Activated T-helper 9 cell treated with anti-CD3 and anti-CD28 coated beads, Interleukin-2, amount 50 U/mL, for 16 hours (primary cell): ENCODE measurements around the gene RAB3GAP2.
"Not testable (repeated sequence)": the region's sequence is repeated elsewhere in the genome, so short reads cannot be mapped to it uniquely, and the experiment has no call there.

Experiments
- DNase-seq: peaks from one replicate; pipeline ENCODE4 v3.0.0-alpha.2; 2020; ENCODE audit warnings: low read depth

RAB3GAP2 gene

DNA sequence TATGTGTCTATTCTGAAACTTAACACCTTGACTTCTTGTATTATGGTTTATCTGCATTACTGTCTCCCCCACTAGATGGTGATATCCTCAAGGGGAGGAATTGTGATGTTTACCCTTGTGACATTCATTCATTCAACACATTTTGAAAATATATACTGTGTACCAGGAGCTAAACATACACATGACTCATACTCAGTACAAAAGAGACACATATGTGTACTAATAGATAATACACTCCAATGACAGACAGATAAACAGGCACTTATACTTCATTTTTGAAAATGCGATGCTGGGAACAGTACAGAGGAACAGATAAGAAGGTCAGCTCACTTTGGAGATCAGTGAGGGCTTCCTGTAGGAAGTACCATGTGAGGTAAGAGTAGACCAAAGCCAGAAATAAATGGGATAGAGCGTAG lies 8.9 kb upstream of the RAB3GAP2 start:
- no peak for DNase-seq

DNA sequence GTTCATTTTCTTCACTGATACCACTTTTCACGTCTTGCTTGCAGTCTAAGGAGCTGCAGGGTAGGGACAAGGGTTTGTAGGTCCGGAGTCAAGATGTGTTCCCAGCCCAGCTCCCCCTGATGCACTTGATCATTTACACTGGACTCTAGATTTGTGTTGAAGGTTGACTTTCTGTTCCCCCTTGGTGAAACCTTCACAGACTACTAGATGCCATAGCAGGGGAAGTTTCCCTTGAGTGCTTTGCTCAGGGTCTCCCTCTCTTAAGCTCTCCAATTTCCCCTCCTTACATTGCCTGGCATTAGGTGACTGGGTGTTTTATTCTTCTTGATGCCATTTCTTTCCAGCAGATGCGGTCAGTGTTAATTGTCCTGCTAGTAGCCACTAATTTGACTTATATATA lies 8.0 kb upstream of the RAB3GAP2 start:
- DNase-seq, result no peak

DNA sequence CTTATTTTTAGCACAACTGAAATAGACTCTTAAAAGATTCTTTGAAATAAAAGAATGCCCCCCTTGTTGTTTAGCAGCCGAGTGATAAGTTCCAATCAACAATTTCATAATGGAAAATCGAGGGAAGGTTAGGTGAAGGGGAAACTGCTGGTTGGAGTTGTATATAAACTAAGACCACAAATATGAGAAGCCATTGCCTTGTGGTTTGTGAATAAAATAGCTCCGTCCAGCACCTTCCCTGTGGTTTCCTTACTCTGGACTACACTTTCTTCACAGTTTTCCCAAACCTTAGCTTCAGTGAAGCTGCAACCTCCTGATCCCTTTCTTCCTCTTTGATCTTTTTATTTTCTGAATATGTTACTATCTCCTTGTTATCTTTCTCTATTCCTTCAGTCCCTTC lies 6.7 kb upstream of the RAB3GAP2 start:
- DNase-seq, result no peak

DNA sequence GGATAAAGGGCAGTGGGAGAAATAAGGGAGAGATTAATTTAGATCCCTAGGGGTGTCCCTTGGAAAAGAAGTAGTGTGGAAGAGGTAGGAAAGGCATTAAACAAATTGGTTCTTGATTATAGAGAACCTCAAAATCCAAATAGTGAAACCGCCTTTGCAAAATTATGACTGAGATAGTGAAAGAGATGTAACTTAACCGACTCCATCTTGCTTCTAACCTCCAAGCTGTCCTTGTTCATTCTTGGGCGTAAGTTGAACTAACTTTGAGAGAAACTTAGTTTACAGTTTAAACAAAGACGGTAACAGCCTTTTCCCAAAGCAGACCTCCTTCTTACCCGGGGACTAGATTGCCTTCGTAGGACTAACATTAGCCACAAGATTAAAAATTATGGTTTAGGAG lies 3.2 kb upstream of the RAB3GAP2 start:
- no peak for DNase-seq

DNA sequence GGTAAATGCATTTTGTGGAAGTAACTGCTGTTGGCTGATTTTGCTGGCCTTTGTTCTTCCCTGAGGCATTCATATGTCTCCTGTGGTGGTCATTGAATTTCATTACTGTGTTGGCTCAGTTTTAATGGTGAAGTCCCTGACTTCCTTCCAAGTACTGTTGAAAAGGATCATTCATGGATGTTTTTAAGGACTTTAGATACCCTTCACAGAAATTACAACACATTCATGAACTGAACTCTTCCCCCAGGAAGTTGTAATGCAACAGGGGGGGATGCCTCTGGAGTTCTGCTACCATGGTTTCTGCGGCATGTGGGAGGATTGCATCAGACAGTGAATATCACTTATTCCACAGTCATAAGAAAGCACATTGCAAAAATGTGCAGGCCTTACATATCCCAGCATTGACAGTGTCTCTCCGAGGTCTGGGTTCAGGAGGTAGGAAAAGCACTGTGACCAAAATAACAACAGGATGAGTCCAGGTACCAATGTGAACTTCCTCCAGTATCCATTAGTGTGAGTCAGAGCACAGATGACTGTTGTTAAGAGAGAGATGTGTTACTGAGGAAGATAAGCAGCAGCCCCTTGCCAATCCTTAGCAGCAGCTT lies 2.1 kb upstream of the RAB3GAP2 start:
- no peak for DNase-seq

DNA sequence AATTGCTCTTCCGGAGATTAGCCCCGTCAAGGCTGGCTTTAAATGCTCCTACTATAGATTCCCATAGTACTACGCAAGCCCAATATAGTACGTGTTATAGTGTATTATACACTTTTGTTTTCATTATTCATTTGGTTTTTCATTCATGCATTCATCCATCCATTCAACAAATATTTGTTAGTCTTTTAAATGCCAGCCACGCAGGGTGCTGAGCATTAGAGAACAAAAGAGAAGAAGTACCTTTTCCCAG lies 513 bp upstream of the RAB3GAP2 start:
- no peak for DNase-seq

DNA sequence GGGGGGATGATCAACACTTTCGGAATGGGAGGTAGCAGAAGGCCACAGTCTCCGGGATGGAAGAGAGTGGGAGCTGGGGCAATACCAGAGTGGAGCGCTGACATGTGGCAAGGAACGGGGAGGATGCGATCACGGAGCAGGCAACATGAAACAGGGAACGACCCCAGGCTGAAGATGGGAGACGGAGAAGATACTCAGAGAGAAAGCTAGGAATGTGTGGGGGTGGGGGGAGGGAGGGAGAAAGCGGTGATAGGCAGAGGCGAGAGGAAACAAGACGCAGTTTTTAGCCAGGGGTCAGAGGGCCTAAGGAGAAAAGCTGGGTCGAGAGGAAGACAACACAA lies 577 bp downstream of the RAB3GAP2 start:
- DNase-seq, result no peak

DNA sequence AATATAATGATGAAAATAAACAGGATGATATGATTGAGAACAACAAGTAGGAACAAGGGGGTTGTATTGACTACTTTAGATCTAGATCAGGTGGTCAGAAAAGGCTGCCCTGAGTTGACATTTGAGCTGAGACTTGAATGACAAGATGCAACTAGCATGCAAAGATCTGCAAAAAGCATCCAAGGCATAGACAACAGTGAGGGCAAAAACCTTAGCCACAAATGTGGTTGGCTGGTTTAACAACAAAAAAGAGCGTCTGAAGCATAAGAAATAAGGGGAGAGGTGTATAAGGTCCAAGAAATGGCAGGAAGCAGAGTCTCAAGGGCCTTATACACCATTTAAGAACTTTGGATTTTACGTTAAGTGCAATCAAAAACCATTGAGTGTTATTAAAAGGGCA lies 3.2 kb downstream of the RAB3GAP2 start:
- DNase-seq, result no peak

DNA sequence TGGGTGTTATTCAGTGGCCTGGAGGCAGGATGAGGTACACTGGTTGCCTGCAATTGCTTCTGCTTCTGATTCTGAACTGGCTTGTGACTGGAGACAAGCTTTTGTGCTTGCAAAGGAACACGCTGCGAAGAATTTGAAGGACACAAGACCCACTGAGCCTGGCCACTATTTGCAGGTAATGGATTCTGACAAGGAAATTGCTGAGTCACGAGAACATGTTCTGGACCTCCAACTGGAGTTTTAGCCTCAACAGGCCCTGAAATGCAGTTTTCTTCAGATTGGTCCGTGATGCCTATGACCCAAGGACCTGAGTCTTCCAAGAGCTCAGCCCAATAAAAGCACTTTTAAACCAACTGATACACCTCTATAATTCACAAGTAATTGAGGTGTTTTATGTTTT lies 4.6 kb downstream of the RAB3GAP2 start:
- DNase-seq, result no peak

DNA sequence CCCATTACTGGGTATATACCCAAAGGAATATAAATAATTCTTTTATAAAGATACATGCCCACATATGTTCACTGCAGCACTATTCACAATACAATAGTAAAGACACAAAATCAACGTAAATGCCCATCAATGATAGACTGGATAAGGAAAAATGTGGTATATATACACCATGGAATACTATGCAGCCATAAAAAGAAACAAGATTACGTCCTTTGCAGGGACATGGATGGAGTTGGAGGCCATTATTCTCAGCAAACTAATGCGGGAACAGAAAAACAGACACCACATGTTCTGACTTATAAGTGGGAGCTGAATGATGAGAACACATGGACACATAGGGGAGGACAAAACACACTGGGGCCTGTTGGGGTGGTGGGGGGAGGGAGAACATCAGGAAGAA lies 12.0 kb downstream of the RAB3GAP2 start:
- not testable (repeated sequence) for DNase-seq

DNA sequence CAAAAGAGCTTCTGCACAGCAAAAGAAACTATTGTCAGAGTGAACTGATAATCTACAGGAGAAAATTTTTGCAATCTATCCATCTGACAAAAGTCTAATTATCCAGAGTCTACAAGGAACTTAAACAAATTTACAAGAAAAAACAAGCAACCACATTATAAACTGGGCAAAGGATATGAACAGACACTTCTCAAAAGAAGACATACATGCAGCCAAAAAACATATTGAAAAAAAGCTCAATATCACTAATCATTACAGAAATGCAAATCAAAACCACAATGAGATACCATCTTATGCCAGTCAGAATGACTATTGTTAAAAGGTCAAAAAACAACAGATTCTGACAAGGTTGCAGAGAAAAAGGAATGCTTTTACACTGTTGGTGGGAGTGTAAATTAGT lies 12.5 kb downstream of the RAB3GAP2 start:
- DNase-seq, result not testable (repeated sequence)

DNA sequence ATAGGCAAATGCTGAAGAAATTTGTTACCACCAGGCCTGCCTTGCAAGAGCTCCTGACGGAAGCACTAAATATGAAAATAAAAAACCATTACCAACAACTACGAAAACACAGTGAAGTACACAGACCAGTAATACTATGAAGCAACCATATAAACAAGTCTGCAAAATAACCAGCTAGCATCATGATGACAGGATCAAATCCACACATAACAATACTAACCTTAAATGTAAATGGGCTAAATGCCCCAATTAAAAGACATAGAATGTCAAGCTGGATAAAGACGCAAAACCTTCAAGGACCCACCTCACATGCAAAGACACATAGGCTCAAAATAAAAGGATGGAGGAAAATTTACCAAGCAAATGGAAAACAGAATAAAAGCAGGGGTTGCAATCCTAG lies 16.1 kb downstream of the RAB3GAP2 start:
- DNase-seq, result not testable (repeated sequence)

DNA sequence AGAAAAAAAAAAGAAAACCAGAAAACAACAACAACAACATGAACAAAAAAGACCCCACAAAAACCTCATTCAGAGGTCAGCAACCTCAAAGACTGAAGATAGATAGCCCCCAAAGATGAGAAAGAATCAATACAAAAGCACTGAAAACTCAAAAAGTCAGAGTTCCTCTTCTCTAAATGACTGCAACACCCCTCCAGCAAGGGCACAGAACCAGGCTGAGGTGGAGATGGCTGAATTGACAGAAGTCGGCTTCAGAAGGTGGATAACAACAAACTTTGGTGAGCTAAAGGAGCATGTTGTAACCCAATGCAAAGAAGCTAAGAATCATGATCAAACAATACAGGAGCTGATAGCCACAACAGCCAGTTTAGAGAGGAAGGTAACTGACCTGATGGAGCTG lies 17.0 kb downstream of the RAB3GAP2 start:
- no peak for DNase-seq

DNA sequence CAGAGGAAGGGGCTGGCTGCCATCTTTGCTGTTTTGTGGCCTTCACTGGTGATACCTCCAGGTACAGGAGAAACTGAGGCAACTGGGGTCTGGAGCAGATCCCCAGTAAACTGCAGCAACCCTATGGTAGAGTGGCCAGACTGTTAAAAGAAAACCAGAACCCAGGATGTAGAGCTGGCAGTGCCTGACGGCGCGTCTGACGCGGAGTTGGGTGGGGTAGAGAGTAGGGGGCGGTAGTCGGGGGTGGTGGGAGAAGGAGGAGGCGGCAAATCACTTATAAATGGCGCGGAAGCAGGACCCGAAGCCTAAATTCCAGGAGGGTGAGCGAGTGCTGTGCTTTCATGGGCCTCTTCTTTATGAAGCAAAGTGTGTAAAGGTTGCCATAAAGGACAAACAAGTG lies 19.0 kb downstream of the RAB3GAP2 start:
- not testable (repeated sequence) for DNase-seq

DNA sequence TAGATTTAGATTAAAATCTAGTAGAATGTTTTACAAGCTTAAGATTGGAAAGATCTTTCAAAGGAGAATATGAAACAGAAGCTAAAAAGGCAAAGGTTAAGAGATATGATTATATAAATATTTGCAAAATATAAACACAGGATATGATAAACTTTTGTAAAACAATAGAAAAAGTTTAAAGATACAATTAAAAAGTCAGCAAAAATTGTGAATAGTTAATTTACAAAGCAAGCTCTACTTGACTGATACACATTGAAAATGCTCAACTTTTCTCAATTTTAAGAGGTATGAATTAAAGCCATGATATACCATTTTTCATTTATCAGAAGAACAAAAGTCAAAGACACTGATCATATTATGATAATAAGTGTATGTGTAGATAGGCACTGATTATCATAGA lies 21.0 kb downstream of the RAB3GAP2 start:
- no peak for DNase-seq

DNA sequence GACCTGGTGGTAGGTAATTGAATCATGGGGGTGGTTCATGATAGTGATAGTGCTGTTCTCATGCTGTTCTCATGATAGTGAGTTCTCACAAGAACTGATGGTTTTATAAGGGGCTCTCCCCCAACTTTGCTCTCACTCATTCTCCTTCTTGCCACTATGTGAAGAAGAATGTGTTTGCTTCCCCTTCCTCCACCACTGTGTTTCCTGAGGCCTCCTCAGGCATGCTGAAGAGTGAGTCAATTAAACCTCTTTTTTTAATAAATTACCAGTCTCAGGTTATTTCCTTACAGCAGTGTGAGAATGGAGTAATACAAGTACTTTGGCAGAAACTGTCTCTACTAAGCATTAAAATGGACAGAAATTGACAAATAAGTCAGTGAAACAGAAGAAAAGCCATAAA lies 21.6 kb downstream of the RAB3GAP2 start:
- DNase-seq, result no peak

DNA sequence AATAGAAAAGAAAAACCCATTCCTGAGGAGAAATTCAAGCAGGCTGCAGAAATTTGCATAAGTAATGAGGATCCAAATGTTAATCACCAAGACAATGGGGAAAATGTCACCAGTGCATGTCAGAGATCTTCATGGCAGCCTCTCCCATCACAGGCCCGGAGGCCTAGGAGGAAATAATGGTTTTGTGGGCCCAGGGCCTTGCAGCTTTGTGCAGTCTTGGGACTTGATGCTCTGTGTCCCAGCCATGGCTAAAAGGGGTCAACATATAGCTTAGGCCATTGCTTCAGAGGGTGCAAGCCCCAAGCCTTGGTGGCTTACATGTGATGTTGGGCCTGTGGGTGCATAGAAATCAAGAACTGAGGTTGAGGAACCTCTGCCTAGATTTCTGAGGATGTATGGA lies 22.7 kb downstream of the RAB3GAP2 start:
- no peak for DNase-seq

DNA sequence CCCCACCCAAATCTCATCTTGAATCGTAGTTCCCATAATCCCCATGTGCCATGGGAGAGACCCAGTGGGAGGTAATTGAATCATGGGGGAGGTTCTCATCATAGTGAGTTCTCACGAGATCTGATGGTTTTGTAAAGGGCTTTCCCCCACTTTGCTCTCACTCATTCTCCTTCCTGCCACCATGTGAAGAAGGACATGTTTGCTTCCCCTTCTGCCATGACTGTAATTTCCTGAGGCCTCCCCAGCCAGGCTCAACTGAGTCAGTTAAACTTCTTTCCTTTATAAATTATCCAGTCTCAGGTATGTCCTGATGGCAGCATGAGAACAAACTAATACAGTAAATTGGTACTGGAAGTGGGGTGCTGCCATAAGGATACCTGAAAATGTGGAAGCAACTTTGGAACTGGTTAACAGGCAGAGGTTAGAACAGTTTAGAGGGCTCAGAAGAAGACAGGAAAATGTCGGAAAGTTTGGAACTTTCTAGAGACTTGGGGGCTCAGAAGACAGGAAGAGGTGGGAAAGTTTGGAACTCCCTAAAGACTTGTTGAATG lies 23.5 kb downstream of the RAB3GAP2 start:
- not testable (repeated sequence) for DNase-seq

DNA sequence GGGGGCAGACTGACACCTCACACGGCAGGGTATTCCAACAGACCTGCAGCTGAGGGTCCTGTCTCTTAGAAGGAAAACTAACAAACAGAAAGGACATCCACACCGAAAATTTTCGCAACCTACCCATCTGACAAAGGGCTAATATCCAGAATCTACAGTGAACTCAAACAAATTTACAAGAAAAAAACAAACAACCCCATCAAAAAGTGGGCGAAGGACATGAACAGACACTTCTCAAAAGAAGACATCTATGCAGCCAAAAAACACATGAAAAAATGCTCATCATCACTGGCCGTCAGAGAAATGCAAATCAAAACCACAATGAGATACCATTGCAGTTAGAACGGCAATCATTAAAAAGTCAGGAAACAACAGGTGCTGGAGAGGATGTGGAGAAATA lies 26.4 kb downstream of the RAB3GAP2 start:
- DNase-seq, result not testable (repeated sequence)

DNA sequence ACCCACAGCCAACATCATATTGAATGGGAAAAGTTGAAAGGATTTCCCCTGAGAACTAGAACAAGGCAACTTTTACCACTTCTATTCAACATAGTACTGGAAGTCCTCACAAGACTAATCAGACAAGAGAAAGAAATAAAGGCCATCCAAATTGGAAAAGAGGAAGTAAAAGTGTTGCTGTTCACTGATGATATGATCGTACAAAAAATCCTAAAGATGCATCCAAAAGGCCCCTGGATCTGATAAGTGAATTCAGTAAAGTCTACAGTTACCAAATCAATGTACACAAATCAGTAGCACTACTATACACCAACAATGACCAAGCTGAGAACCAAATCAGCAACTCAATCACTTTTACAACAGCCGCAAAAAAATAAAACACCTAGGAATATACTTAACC lies 28.3 kb downstream of the RAB3GAP2 start:
- no peak for DNase-seq

DNA sequence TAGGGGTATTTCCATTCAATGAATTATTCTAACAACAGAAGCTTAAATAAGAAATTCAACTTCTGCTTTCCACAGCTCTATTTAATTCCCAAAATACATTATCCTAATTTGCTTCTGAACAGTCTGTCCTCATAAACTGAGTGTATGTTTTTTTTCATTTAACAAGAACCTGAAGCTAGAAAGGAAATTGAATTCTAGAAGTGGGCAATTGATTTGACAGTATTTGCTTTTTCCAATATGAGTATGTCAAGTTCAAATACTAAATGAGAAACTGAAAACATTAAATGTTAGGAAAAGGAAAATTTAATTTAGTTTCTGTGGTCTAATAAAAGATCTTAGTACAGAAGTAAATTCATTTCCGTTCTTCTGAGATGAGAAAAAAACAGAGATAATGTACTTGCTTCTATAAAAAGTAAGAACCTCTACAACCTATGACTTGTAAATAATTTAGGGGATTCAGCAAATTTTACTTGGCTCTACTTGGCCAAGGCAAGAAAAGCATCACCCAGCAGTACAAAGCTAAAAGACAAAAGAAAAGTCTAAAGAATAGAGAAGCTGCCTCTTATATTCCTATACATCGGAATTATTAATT lies 31.1 kb downstream of the RAB3GAP2 start:
- DNase-seq, result no peak

DNA sequence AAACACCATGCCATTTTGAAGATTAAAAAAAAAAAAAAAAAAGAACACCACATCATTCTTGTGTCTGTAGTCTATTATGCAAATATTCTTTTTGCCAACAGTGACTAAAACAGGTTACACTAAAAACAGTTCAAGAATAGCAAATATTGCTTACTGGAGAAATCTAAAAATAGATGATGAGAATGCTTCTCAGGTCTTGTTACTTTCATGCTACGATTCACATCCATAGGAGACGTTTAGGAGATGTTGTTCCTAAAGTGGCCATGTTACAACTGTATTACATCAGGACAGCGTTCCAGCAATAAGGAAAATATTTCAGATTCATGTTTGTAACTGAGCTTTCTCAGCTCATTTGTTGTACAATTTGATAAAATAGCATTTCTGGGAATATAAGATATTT lies 32.3 kb downstream of the RAB3GAP2 start:
- DNase-seq, result no peak

DNA sequence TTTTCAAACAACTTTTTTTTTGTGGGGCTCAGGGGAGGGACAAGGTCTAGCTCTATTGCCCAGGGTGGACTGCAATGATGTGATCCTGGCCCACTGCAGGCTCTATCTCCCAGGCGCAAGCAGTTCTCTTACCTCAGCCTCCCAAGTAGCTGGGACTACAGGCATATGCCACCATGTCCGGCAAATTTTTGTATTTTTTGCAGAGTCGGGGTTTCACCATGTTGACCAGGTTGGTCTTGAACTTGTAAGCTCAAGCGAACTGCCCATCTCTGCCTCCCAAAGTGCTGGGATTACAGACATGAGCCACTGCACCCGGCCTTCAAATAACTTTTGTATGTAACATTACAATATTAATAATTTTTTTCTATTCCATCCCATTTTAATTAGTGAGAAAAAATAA lies 33.0 kb downstream of the RAB3GAP2 start:
- no peak for DNase-seq

DNA sequence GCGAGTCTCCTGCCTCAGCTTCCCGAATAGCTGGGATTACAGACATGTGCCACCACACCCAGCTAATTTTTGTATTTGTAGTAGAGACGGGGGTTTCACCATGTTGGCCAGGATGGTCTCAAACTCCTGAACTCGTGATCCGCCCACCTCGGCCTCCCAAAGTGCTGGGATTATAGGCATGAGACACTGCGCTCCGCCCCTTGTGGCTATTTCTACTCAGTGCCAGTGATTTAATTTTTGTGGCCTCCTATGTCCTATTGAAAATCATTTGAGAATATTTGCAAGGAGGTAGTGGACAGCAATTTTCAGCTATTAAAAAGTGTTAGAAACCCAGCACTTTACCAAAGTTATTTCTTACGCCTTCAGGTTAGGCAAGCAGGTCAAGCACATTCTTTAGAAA lies 36.0 kb downstream of the RAB3GAP2 start:
- DNase-seq, result not testable (repeated sequence)

DNA sequence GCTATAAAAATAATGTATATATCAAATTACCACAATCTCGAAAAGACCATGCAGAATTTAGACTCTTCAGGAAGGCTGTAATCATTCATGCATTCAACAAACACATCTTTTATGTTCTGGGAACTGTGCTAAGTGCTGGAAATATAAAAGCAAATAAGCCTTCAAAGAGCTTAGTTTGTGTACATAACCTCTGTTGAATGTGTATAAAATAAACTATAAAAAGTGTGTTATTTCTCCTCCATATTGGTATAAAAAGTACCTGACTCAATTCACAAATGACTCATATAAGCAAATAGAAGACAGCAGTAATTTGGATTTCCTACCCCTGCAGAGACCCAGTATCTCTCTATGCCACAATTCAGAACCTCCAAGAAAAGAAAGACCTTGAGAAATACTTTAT lies 36.8 kb downstream of the RAB3GAP2 start:
- no peak for DNase-seq
